DOHH2 (cell line): ENCODE measurements around the gene CLPSL2.

Experiments
- H3F3A ChIP-seq: fragments of 200-600 bp; sonication (generic), shearing (Covaris generic); 2 replicates; pipeline ENCODE4 v1.6.0; 2016; ENCODE audit warnings: antibody characterized with exemption, mild to moderate bottlenecking; ENCODE audit not compliant: control insufficient read depth, insufficient read depth
- H3K27ac ChIP-seq: fragments of 200-600 bp; sonication (generic); 2 replicates; pipeline ENCODE4 v1.5.1; 2014; ENCODE audit warnings: low read depth, mild to moderate bottlenecking, low read length, moderate library complexity
- H3K27me3 ChIP-seq: fragments of 200-600 bp; sonication (generic); 2 replicates; pipeline ENCODE4 v1.6.1; 2014; ENCODE audit warnings: mild to moderate bottlenecking, low read length, mixed read lengths; ENCODE audit not compliant: control insufficient read depth
- H3K36me3 ChIP-seq: fragments of 200-600 bp; sonication (generic); 2 replicates; pipeline ENCODE4 v1.6.1; 2014; ENCODE audit warnings: mild to moderate bottlenecking, low read length, moderate library complexity, mixed read lengths; ENCODE audit not compliant: control insufficient read depth
- H3K4me1 ChIP-seq: fragments of 200-600 bp; sonication (generic); 2 replicates; pipeline ENCODE4 v1.6.1; 2014; ENCODE audit warnings: mild to moderate bottlenecking, low read length, mixed read lengths; ENCODE audit not compliant: control insufficient read depth
- H3K4me2 ChIP-seq: fragments of 200-600 bp; sonication (generic); 2 replicates; pipeline ENCODE4 v1.6.0; 2014; ENCODE audit warnings: mild to moderate bottlenecking, low read length, moderate library complexity
- H3K4me3 ChIP-seq: fragments of 200-600 bp; sonication (generic); 2 replicates; pipeline ENCODE4 v1.5.1; 2014; ENCODE audit warnings: mild to moderate bottlenecking, low read length, mixed read lengths
- H3K79me2 ChIP-seq: fragments of 200-600 bp; sonication (generic); 2 replicates; pipeline ENCODE4 v1.6.1; 2014; ENCODE audit warnings: mild to moderate bottlenecking, low read length, mixed read lengths; ENCODE audit not compliant: control insufficient read depth
- H3K9me2 ChIP-seq: fragments of 200-600 bp; sonication (generic); replicated peaks from 2 replicates; pipeline ENCODE4 v1.6.1; 2014; ENCODE audit warnings: mild to moderate bottlenecking, low read length, mixed read lengths; ENCODE audit not compliant: control insufficient read depth
- H3K9me3 ChIP-seq: fragments of 200-600 bp; sonication (generic); 2 replicates; pipeline ENCODE4 v1.6.1; 2014; ENCODE audit warnings: antibody characterized with exemption, low read length, mixed read lengths; ENCODE audit not compliant: control insufficient read depth, insufficient read depth
- H4K20me1 ChIP-seq: fragments of 200-600 bp; sonication (generic); 2 replicates; pipeline ENCODE4 v1.6.0; 2014; ENCODE audit warnings: low read depth, mild to moderate bottlenecking, antibody characterized with exemption, low read length, moderate library complexity; ENCODE audit not compliant: control insufficient read depth, insufficient read depth
- CTCF ChIP-seq: fragments of 200-600 bp; sonication (generic); IDR thresholded peaks from one replicate; pipeline ENCODE4 v1.5.1; 2014; ENCODE audit warnings: antibody characterized with exemption, mild to moderate bottlenecking, low read depth, low read length; ENCODE audit not compliant: poor library complexity, severe bottlenecking
- EZH2phosphoT487 ChIP-seq: fragments of 200-600 bp; sonication (generic); IDR thresholded peaks from 2 replicates; pipeline ENCODE4 v1.6.1; 2017; ENCODE audit warnings: borderline replicate concordance, mild to moderate bottlenecking, antibody characterized with exemption, low read length, moderate library complexity, mixed read lengths

Gene CLPSL2

GRCh38 chr6:35780719-35781118 lies 4.3 kb downstream of the CLPSL2 start, which contains the start of gene CLPSL1:
TSS of gene CLPSL1 (plus strand) at chr6:35781019. CDS start at chr6:35781111, 92 bp downstream.
- no peak within 1 kb of the TSS for H3K27ac ChIP-seq
- H4K20me1 ChIP-seq = no peaks in the 10 kb centered on the region
- 0 out of 2 replicates have a peak, but pooled peaks cover 4% of the 10 kb centered on the region for H3K4me1 ChIP-seq
- H3K4me3 ChIP-seq = no peak within 1 kb of the TSS
- no peaks in the 10 kb centered on the region for H3F3A ChIP-seq
- no peaks in the 10 kb centered on the region for H3K9me2 ChIP-seq
- no peak within 1 kb of the TSS for H3K4me2 ChIP-seq
- H3K79me2 ChIP-seq = no peaks in the 10 kb centered on the region
- H3K9me3 ChIP-seq = no peaks in the 10 kb centered on the region
- H3K36me3 ChIP-seq = no peaks in the 10 kb centered on the region
- TF ChIP-seq EZH2phosphoT487 = no peak
- TF ChIP-seq CTCF = no peak
- peaks cover 17% of the 10 kb centered on the region for H3K27me3 ChIP-seq

- H4K20me1 ChIP-seq = no peaks in the 10 kb centered on the region
- no peaks in the 10 kb centered on the region for H3K36me3 ChIP-seq
- H3K27me3 ChIP-seq = peaks cover 16% of the 10 kb centered on the region
- no peak overlapping the region for H3K4me2 ChIP-seq
- no peaks in the 10 kb centered on the region for H3F3A ChIP-seq
- H3K4me3 ChIP-seq = no peak overlapping the region
- no peaks in the 10 kb centered on the region for H3K79me2 ChIP-seq
- H3K9me2 ChIP-seq = no peaks in the 10 kb centered on the region
- no peak for TF ChIP-seq EZH2phosphoT487
- TF ChIP-seq CTCF = no peak
- 0 out of 2 replicates have a peak, but pooled peaks cover 4% of the 10 kb centered on the region for H3K4me1 ChIP-seq
- no peaks in the 10 kb centered on the region for H3K9me3 ChIP-seq
- H3K27ac ChIP-seq = no peak overlapping the region
Observed at GRCh38 chr6:35781290-35781689, 4.9 kb downstream of the CLPSL2 start.

- TF ChIP-seq EZH2phosphoT487 (no peak), CTCF (no peak)
- no peaks in the 10 kb centered on the region for H3F3A ChIP-seq
- H3K4me2 ChIP-seq = no peak overlapping the region
Observed at GRCh38 chr6:35782424-35782823, 6.0 kb downstream of the CLPSL2 start.

More at GRCh38 chr6:35782424-35782823, 6.0 kb downstream of the CLPSL2 start:
- no peaks in the 10 kb centered on the region for H3K9me2 ChIP-seq
- H3K27me3 ChIP-seq = peaks cover 12% of the 10 kb centered on the region
- no peaks in the 10 kb centered on the region for H3K4me1 ChIP-seq
- no peaks in the 10 kb centered on the region for H3K79me2 ChIP-seq
- no peaks in the 10 kb centered on the region for H3K36me3 ChIP-seq
- H4K20me1 ChIP-seq = no peaks in the 10 kb centered on the region
- no peak overlapping the region for H3K4me3 ChIP-seq
- no peak overlapping the region for H3K27ac ChIP-seq
- no peaks in the 10 kb centered on the region for H3K9me3 ChIP-seq
